Measurements from ENCODE around the gene GAS2L3.

The GAS2L3 gene

DNA sequence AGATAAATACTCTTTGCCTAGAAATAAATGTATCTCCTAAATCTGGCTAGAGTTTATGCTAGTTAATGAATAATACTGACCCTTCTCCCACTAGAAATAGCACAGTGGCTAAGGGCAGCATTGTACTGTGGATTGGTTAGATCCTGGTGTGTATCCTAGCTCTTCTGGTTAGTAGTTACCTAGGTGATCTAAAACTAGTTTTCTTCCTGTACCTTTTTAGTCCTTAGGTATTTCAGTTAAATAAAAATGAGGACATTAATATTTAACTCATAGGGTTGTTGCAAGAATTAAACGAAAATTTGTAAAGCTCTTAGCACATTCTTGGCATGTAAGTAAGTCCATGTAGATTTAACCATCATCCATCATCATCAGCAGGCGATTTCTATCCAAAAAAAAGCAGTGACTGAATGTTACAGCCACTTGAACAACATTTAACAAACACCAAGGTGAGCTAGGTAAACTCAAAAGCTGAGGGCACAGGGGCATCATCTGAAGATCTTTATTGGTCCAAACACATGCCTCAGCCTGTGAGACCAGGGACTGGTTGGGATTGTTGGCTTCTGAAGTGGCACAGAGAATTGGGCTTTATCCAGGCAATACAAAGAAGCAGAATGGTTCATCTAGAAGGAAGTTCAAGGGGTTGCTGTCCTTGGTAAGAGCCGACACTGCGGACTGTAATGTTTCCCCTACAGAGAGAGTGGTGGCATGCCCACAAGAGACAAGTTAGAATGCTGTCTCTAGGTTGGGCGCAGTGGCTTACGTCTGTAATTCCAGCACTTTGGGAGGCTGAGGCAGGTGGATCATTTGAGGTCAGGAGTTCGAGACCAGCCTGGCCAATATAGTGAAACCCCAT is 100.8 kb downstream of the GAS2L3 start:
- H3K79me2 ChIP-seq (ENCODE audit: insufficient read depth, low read length): no peaks in the 10 kb centered on the region
- no peaks in the 10 kb centered on the region for H3K9me3 ChIP-seq (ENCODE audit: insufficient read depth, low read length, severe bottlenecking)
- no peaks in the 10 kb centered on the region for H3K36me3 ChIP-seq (ENCODE audit: insufficient read depth, low read length)
- H3K4me2 ChIP-seq (ENCODE audit: insufficient read depth, low read length): no peak overlapping the region
- H3K27me3 ChIP-seq (ENCODE audit: insufficient read depth, low read length, poor library complexity): no peaks in the 10 kb centered on the region
- no peak for DNase-seq
- H3K4me1 ChIP-seq (ENCODE audit: insufficient read depth, low read length): no peaks in the 10 kb centered on the region
- no peak overlapping the region for H2AFZ ChIP-seq (ENCODE audit: low read depth, low read length)
- TF ChIP-seq, protein P1, sequence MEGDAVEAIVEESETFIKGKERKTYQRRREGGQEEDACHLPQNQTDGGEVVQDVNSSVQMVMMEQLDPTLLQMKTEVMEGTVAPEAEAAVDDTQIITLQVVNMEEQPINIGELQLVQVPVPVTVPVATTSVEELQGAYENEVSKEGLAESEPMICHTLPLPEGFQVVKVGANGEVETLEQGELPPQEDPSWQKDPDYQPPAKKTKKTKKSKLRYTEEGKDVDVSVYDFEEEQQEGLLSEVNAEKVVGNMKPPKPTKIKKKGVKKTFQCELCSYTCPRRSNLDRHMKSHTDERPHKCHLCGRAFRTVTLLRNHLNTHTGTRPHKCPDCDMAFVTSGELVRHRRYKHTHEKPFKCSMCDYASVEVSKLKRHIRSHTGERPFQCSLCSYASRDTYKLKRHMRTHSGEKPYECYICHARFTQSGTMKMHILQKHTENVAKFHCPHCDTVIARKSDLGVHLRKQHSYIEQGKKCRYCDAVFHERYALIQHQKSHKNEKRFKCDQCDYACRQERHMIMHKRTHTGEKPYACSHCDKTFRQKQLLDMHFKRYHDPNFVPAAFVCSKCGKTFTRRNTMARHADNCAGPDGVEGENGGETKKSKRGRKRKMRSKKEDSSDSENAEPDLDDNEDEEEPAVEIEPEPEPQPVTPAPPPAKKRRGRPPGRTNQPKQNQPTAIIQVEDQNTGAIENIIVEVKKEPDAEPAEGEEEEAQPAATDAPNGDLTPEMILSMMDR (IDR thresholded peaks at IDR 0.05; ENCODE audit: borderline replicate concordance, extremely low read depth, low read length, poor library complexity, severe bottlenecking): no peak
- TF ChIP-seq EZH2 (IDR thresholded peaks at IDR 0.05; ENCODE audit: borderline replicate concordance, low read depth, low read length, severe bottlenecking): no peak
- no peak overlapping the region for H3K4me3 ChIP-seq (ENCODE audit: low read depth in 1 of 2, low read length in 2 of 2)
- no peaks in the 10 kb centered on the region for H4K20me1 ChIP-seq (ENCODE audit: insufficient read depth, low read length)
- no peak overlapping the region for H3K9ac ChIP-seq (ENCODE audit: low read depth, low read length)
- ATAC-seq (ENCODE audit: insufficient read depth, low read depth): no peak
- no peak overlapping the region for H3K27ac ChIP-seq (ENCODE audit: low read length)

Data from DND-41 (cell line).